A673 (cell line): Measurements from ENCODE around the gene ERICH6. TPM values are rescaled to one million over a fixed set of nuclear protein-coding genes. Genes with fewer than 3 reads are reported as not detected.

Experiments
- BruUV-seq: library from RNA; stranded (reverse); fragments of 400-500 nt; replicated peaks from 2 replicates; lab custom pipeline; 2021; lab: Mats Ljungman, UMichigan
- CTCF ChIA-PET: fragments of 300-600 bp; sonication (Branson Sonifier 250); formaldehyde crosslinking; loops from one replicate; lab custom pipeline; 2022; ENCODE audit warnings: antibody characterized with exemption; lab: Charles Lee
- POLR2A ChIA-PET: fragments of 300-600 bp; sonication (Branson Sonifier 250); formaldehyde crosslinking; loops from one replicate; lab custom pipeline; 2022; ENCODE audit warnings: antibody characterized with exemption; ENCODE audit not compliant: low non-redundant PET; lab: Charles Lee
- DNase-seq: peaks from one replicate; pipeline ENCODE4 v3.0.0-alpha.2; 2015; ENCODE audit warnings: low spot score
- H3K27ac ChIP-seq: fragments of 200-600 bp; sonication (generic); 2 replicates; pipeline ENCODE4 v1.5.1; 2016; ENCODE audit warnings: mixed run types, low read depth, mild to moderate bottlenecking, mixed read lengths, antibody characterized with exemption, low read length; ENCODE audit not compliant: poor library complexity, severe bottlenecking
- H3K27me3 ChIP-seq: fragments of 200-600 bp; sonication (generic); replicated peaks from 2 replicates; pipeline ENCODE4 v1.6.1; 2017; ENCODE audit warnings: mixed run types, low read depth, mild to moderate bottlenecking, mixed read lengths, antibody characterized with exemption, low read length; ENCODE audit not compliant: insufficient read depth, poor library complexity
- H3K36me3 ChIP-seq: fragments of 200-600 bp; sonication (generic); 2 replicates; pipeline ENCODE4 v1.6.1; 2016; ENCODE audit warnings: mixed run types, mild to moderate bottlenecking, mixed read lengths, antibody characterized with exemption, low read length; ENCODE audit not compliant: insufficient read depth, poor library complexity, severe bottlenecking
- H3K4me1 ChIP-seq: fragments of 200-600 bp; sonication (generic); 2 replicates; pipeline ENCODE4 v1.6.1; 2017; ENCODE audit warnings: mixed run types, mild to moderate bottlenecking, mixed read lengths, antibody characterized with exemption, low read length; ENCODE audit not compliant: insufficient read depth, poor library complexity, severe bottlenecking
- H3K4me3 ChIP-seq: fragments of 200-600 bp; sonication (generic); 2 replicates; pipeline ENCODE4 v1.5.1; 2016; ENCODE audit warnings: low read depth, mixed run types, mild to moderate bottlenecking, mixed read lengths, low read length; ENCODE audit not compliant: poor library complexity, severe bottlenecking
- H3K9me3 ChIP-seq: fragments of 200-600 bp; sonication (generic); 2 replicates; pipeline ENCODE4 v1.6.1; 2016; ENCODE audit warnings: mixed run types, low read depth, mild to moderate bottlenecking, mixed read lengths, antibody characterized with exemption, low read length; ENCODE audit not compliant: poor library complexity, severe bottlenecking
- EZH2 ChIP-seq: fragments of 200-600 bp; sonication (generic); IDR thresholded peaks from 2 replicates; pipeline ENCODE4 v1.6.1; 2017; ENCODE audit warnings: borderline replicate concordance, low read depth, mild to moderate bottlenecking, mixed read lengths, antibody characterized with exemption, low read length; ENCODE audit not compliant: poor library complexity, severe bottlenecking
- intact Hi-C: fragments of 100-400 bp; cut with micrococcal nuclease; formaldehyde crosslinking; loops from one replicate; pipeline ENCODE4 v1.10.0; 2022; ENCODE audit not compliant: unreplicated experiment
- total RNA-seq: library from RNA; stranded (reverse); gene quantifications from 2 replicates; pipeline ENCODE4 v1.2.3, GENCODE V29; 2021
- TF ChIP-seq, protein P1 (sequence below): fragments of 300-800, 200-600 bp; sonication (generic); conservative IDR thresholded peaks from 2 replicates; pipeline ENCODE4 v1.5.1; 2017; ENCODE audit warnings: low read depth, mild to moderate bottlenecking, antibody characterized with exemption, low read length, moderate library complexity, mixed read lengths

ERICH6 gene
- total RNA-seq, 1 experiment from 2014 or later = 0.32 TPM

DNA sequence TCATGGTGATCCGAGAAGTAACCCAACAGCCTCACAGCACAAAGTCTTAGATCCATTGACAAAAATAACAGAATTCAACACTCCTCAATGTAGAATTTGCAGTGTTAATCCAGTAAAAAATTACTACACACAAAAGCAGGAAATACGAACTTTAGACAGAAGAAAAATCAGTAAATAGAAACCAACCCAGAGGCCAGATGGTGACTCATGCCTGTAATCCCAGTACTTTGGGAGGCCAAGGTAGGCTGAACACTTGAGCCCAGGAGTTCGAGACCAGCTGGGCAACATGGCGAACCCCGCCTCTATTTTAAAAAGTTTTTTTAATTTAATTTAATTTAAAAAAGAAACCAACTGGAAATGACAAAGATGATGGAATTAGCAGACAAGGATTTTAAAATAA lies 64.5 kb downstream of the ERICH6 start:
- no TSS peak for BruUV-seq
- H3K27ac ChIP-seq = no peak overlapping the region
- POLR2A ChIA-PET = no interaction called here
- no peak for TF ChIP-seq EZH2
- TF ChIP-seq, protein P1, sequence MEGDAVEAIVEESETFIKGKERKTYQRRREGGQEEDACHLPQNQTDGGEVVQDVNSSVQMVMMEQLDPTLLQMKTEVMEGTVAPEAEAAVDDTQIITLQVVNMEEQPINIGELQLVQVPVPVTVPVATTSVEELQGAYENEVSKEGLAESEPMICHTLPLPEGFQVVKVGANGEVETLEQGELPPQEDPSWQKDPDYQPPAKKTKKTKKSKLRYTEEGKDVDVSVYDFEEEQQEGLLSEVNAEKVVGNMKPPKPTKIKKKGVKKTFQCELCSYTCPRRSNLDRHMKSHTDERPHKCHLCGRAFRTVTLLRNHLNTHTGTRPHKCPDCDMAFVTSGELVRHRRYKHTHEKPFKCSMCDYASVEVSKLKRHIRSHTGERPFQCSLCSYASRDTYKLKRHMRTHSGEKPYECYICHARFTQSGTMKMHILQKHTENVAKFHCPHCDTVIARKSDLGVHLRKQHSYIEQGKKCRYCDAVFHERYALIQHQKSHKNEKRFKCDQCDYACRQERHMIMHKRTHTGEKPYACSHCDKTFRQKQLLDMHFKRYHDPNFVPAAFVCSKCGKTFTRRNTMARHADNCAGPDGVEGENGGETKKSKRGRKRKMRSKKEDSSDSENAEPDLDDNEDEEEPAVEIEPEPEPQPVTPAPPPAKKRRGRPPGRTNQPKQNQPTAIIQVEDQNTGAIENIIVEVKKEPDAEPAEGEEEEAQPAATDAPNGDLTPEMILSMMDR = no peak
- intact Hi-C loops = no loop called here
- CTCF ChIA-PET = no interaction called here
- H3K4me3 ChIP-seq = no peak overlapping the region
- no peak for DNase-seq
- no peaks in the 10 kb centered on the region for H3K9me3 ChIP-seq
- no peaks in the 10 kb centered on the region for H3K27me3 ChIP-seq
- no peaks in the 10 kb centered on the region for H3K36me3 ChIP-seq
- no peaks in the 10 kb centered on the region for H3K4me1 ChIP-seq

DNA sequence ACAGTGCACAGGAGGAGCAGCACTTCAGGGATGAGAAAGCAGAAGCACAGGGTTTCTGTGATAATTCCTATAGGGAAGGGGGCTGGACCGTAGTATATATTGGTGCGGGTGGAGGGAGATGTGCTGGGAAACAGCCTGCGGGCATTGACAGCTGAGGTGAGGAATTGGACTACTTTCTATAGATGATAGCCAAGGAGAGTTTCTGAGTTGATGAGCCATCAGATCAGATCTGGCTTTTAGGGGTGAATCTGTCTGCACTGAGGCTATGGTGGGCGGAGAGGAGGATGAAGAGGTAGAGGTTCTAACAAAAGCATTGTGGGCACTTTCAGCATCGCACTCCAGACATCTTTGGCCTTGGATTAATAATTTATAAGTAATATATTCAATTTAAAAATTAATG lies 67.5 kb downstream of the ERICH6 start:
- Histone ChIP-seq H3K27me3 (no peaks in the 10 kb centered on the region), H3K4me1 (no peaks in the 10 kb centered on the region), H3K4me3 (no peak overlapping the region), H3K27ac (no peak overlapping the region), H3K9me3 (no peaks in the 10 kb centered on the region), H3K36me3 (no peaks in the 10 kb centered on the region)
- ChIA-PET CTCF (no interaction called here), POLR2A (no interaction called here)
- BruUV-seq = no TSS peak
- no peak for TF ChIP-seq EZH2
- intact Hi-C loops = no loop called here
- no peak for DNase-seq

DNA sequence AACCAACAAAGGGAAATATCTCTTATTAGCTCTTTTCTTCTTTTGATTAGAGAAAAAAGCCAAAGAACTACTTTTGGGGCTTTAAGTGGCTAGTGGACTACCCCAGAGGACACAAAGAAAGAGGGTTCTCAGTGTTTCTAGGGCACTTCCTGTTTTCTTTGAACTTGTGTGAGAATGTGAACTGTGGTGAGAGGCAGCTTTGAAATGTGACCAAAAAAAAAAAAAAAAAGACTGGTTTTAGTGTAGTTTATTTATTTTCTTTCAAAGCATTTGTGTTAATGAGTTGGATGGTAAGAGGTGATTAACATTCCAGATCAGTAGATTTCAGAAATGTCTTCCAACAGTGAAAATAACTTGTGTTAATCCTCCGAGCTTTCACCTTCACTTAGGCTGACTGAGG lies 68.2 kb downstream of the ERICH6 start:
- intact Hi-C loops = no loop called here
- CTCF ChIA-PET = interaction anchor here (0.6 to 0.7 kb wide), 2 partner anchors 36 to 231 kb away, joined by 3 to 8 read pairs; no protein-coding TSS in a partner anchor

More for the DNA sequence above, 68.2 kb downstream of the ERICH6 start:
- DNase-seq = no peak
- H3K36me3 ChIP-seq = no peaks in the 10 kb centered on the region
- H3K27ac ChIP-seq = no peak overlapping the region
- TF ChIP-seq, protein P1 = no peak
- TF ChIP-seq EZH2 = no peak
- H3K4me3 ChIP-seq = no peak overlapping the region
- no peaks in the 10 kb centered on the region for H3K9me3 ChIP-seq
- no peaks in the 10 kb centered on the region for H3K4me1 ChIP-seq
- H3K27me3 ChIP-seq = no peaks in the 10 kb centered on the region
- no TSS peak for BruUV-seq
- POLR2A ChIA-PET = no interaction called here
